GM12874 (cell line): ENCODE measurements around the gene CCDC134.

Experiments
- CTCF ChIP-seq: IDR thresholded peaks from 2 replicates; pipeline ENCODE4 v1.5.1; 2011; ENCODE audit warnings: low read depth, mild to moderate bottlenecking, control low read depth, low read length, moderate library complexity; ENCODE audit not compliant: insufficient read depth

The CCDC134 gene

GRCh38 chr22:41862530-41863266 is 62.2 kb downstream of the CCDC134 start:
- TF ChIP-seq CTCF = no peak

GRCh38 chr22:41863472-41863871 is 63.0 kb downstream of the CCDC134 start:
- TF ChIP-seq CTCF = no peak

GRCh38 chr22:41868556-41868955 is 68.1 kb downstream of the CCDC134 start:
- TF ChIP-seq CTCF = no peak

GRCh38 chr22:41870786-41871185 is 70.3 kb downstream of the CCDC134 start:
- TF ChIP-seq CTCF = no peak

GRCh38 chr22:41873391-41873790 is 72.9 kb downstream of the CCDC134 start:
- TF ChIP-seq CTCF = no peak

GRCh38 chr22:41874090-41874489 is 73.6 kb downstream of the CCDC134 start:
- TF ChIP-seq CTCF = no peak

GRCh38 chr22:41875531-41876270 is 75.2 kb downstream of the CCDC134 start:
- no peak for TF ChIP-seq CTCF
